GM20000 (cell line): Measurements from ENCODE around the gene SSPN.
"Not testable (repeated sequence)": the region's sequence is repeated elsewhere in the genome, so short reads cannot be mapped to it uniquely, and the experiment has no call there.

Source experiments
- DNase-seq: peaks from one replicate; pipeline ENCODE4 v3.0.0; 2012; ENCODE audit warnings: low spot score
- CTCF ChIP-seq: IDR thresholded peaks from 2 replicates; pipeline ENCODE4 v1.5.1; 2012; ENCODE audit warnings: mild to moderate bottlenecking, control low read depth; ENCODE audit errors: extremely low read depth, missing control alignments

SSPN gene

DNA sequence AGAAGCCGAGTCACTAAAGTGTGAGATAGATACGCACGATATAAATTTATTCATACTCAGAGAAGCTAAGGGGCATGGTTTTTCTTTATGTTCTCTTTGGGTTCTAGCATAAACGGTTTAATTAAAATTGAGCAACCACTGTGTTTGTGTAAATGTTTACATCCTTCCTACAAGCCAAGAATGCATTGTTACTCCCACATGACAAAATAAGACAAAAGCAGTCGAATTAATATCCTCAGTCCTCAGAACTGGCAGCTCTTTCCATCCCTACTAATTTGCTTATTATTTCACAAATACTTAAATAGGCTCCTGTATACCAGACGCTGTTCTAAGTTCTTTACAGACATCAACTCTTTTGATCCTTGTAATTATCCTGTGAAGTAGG lies 32.0 kb downstream of the SSPN start:
- no peak for DNase-seq
- TF ChIP-seq CTCF, result no peak

GRCh38 chr12:26229910-26230309 lies 34.5 kb downstream of the SSPN start:
- DNase-seq, result no peak

DNA sequence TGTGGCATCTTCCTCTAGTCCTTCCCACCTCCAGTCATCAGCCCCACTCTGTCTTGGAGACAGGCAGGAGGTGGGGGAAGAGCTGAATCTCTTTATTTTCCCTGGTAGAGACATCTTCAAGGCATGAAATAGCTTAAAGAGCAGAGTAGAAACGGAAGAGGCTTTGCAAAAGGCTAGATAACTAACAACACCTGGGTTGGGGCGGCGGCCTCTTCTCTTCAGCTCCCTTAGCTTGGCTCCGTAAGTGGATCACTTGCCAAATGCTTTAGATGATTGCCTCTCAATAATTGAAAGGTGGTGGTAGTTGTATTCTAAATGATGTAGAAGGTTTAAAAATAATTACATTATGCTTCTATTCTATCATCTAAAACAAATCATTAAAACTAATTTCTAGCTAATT lies 36.1 kb downstream of the SSPN start:
- TF ChIP-seq CTCF, result no peak
- no peak for DNase-seq

More at GRCh38 chr12:26229910-26230309, 34.5 kb downstream of the SSPN start:
- TF ChIP-seq CTCF, result no peak

- no peak for TF ChIP-seq CTCF
- DNase-seq, result no peak
Observed at GRCh38 chr12:26231921-26232320, 36.5 kb downstream of the SSPN start.

DNA sequence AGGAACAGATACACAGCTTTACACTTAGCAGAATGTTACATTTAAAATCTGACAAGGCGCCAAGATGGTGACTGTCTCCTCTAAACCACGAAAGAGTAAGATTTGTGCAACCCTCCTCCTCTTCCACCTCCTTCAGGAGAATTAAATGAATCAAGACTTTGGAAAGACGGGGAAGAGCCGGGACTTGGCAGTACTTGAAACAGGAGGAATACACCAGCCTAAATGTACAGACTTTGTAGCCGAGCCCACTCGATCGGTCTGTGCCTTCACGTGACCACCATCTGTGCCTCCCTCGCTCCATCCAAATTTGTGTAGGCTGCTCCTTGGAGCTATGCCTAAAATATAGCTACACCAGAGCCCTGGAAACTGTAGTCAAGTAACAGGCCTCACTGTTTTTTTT lies 38.3 kb downstream of the SSPN start:
- TF ChIP-seq CTCF, result no peak
- no peak for DNase-seq

GRCh38 chr12:26235465-26235864 lies 40.1 kb downstream of the SSPN start:
- DNase-seq, result not testable (repeated sequence)

GRCh38 chr12:26238341-26239121 lies 43.2 kb downstream of the SSPN start:
- no peak for TF ChIP-seq CTCF
- no peak for DNase-seq
